Omental fat pad (tissue), 4 donors: ENCODE measurements around the gene MT1A. TPM values are rescaled to one million over a fixed set of nuclear protein-coding genes. Genes with fewer than 3 reads are reported as not detected.

Experiments
- ATAC-seq: fragments of 150-250 bp; one replicate; pipeline ENCODE4 v1.9.1; 2016; ENCODE audit warnings: mild to moderate bottlenecking, moderate library complexity; ENCODE audit not compliant: low FRiP score
- DNase-seq: peaks from one replicate; pipeline ENCODE4 v3.0.0-alpha.2; 2019; ENCODE audit warnings: low spot score
- total RNA-seq, 4 donors: library from RNA; depleted of rRNA; stranded (reverse); fragments of >200 nt; gene quantifications; one replicate each; pipeline ENCODE4 v1.1.0, GENCODE V29; 2016
- TF ChIP-seq, protein P1 (sequence below), 3 donors: fragments of 450-650 bp; IDR thresholded peaks; one replicate each; pipeline ENCODE4 v1.5.1; 2016 to 2017; ENCODE audit warnings: antibody characterized with exemption in 3 of 3, mild to moderate bottlenecking in 3 of 3, moderate library complexity in 2 of 3

MT1A gene
- total RNA-seq, 4 donors from 2014 or later, result 88.4 to 1,854 (median 643) TPM

- TF ChIP-seq, protein P1, sequence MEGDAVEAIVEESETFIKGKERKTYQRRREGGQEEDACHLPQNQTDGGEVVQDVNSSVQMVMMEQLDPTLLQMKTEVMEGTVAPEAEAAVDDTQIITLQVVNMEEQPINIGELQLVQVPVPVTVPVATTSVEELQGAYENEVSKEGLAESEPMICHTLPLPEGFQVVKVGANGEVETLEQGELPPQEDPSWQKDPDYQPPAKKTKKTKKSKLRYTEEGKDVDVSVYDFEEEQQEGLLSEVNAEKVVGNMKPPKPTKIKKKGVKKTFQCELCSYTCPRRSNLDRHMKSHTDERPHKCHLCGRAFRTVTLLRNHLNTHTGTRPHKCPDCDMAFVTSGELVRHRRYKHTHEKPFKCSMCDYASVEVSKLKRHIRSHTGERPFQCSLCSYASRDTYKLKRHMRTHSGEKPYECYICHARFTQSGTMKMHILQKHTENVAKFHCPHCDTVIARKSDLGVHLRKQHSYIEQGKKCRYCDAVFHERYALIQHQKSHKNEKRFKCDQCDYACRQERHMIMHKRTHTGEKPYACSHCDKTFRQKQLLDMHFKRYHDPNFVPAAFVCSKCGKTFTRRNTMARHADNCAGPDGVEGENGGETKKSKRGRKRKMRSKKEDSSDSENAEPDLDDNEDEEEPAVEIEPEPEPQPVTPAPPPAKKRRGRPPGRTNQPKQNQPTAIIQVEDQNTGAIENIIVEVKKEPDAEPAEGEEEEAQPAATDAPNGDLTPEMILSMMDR (IDR thresholded peaks at IDR 0.05), result no peak
Measured at GRCh38 chr16:56635441-56635967, 3.0 kb upstream of the MT1A start.

DNA sequence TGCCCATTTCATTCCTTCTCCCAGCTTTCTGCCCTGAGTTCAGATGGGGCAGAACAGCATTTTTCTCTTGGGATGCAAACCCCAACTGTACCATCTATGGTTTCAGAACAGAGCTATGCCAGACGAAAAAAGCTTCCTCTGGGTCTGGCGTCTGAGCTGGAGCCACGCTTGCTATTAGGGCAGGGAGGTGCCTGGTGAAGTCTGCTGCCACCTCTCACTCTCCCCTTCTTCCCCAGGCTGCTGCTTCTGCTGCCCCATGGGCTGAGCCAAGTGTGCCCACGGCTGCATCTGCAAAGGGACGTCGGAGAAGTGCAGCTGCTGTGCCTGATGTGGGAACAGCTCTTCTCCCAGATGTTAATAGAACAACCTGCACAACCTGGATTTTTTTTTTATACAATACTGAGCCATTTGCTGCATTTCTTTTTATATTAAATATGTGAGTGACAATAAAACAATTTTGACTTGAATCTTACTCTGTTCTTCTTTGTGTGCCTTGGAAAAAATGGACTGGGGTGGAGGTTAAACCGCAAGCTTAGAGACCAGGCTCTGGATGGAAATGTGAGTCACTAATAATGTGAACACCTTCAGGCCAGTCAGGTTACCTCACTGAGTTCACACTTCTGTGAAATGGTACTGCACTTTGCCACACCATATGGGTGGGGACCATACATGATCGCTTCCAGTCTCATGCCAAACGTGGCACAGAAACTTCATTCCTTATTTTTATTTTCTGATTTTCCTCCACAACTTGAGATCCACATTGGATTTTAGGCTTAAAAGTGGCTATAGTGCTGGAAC, 1.7 kb upstream of the MT1A start:
- ATAC-seq, result no peak
- TF ChIP-seq, protein P1 (IDR thresholded peaks at IDR 0.05), result no peak

More at GRCh38 chr16:56635441-56635967, 3.0 kb upstream of the MT1A start:
- ATAC-seq (no peak), DNase-seq (no peak)

DNA sequence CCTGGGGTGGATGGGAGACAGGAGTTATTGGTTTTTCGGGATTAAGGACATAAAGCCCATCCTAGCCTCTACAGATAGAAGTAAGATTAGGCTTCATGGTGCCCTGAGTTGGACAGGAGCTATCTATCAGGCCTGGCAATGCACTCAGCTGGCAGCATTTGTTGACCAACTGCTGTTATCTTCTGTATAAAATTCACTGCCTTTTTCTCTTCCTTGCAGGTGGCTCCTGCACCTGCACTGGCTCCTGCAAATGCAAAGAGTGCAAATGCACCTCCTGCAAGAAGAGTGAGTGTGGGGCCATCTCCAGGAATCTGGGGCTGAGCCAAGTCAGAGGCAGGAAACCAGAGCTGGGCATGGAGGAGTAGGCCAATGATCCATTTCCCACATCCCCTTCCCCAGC, 579 bp downstream of the MT1A start:
- TF ChIP-seq, protein P1 (IDR thresholded peaks at IDR 0.05), result no peak
- ATAC-seq (no peak), DNase-seq (no peak)

More for the DNA sequence above, 1.7 kb upstream of the MT1A start:
- no peak for DNase-seq

- no peak for ATAC-seq
- DNase-seq, result no peak
- TF ChIP-seq, protein P1 (IDR thresholded peaks at IDR 0.05), result no peak
Measured at GRCh38 chr16:56640076-56640475, 1.6 kb downstream of the MT1A start.

DNA sequence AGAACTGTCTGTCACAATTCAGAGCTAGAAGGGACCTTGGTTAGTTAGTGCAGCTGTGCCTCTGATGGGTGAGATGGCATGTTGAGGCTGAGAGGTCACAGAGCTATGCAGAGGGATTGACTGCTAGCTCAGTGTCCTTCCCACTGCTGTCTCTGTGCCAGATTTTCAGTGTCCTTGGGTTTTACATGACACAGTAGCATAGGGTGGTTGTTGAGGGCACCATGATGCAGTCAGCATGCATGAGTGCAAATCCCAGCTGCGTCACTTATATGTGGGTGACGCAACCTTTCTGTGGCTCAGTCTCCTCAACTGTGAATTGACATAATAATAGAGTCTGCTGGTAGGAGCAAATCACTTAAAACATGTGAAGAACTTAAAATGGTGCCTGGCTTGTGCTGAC, 2.7 kb downstream of the MT1A start:
- ATAC-seq (no peak), DNase-seq (no peak)
- TF ChIP-seq, protein P1 (IDR thresholded peaks at IDR 0.05), result no peak

DNA sequence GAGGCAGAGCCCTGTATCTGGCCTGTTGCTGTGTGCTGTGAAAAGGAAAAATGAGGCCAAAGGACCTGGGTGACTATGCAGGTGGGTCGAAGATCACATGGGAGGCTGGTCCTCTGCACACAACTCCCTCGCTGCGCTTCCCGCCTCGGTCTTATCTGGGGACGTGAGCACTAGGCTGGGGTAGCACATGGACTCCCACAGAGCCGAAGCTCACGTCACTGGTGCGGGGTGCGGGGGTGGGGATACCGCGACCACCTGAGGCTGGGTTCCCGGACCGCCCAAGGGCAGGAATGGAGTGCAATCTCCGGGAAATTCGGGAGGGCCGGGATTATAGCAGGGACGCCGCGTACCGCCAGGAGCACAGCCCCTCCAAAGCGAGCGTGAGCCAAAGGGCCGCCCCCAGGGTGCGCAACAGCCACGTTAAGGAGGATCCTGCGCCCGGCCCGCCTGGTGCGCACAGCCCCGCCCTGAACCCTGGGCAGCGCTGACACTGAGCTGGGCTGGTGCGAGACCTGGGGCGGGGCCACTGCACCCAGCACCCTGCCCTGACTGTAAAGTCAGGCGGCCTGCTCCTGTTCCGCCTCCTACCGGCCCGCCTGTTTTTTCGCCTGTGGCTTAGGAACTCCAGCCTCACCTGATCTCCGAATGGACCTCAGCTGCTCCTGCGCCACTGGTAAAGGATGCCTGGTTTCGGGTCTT, 4.8 kb downstream of the MT1A start:
- TF ChIP-seq, protein P1 (IDR thresholded peaks at IDR 0.05), result no peak
- ATAC-seq, result peak; percentile 95
- peak; percentile 68 for DNase-seq
